H1 (cell line): ENCODE measurements around the gene SLC17A8. TPM values are rescaled to one million over a fixed set of nuclear protein-coding genes. Genes with fewer than 3 reads are reported as not detected.

ENCODE experiments used
- CTCF ChIA-PET: fragments of 300-600 bp; sonication (Branson Sonifier 250); formaldehyde crosslinking; loops from one replicate; lab custom pipeline; 2021; ENCODE audit not compliant: partially characterized antibody; lab: Charles Lee
- POLR2A ChIA-PET: fragments of 300-600 bp; sonication (Branson Sonifier 250); formaldehyde crosslinking; loops from one replicate; lab custom pipeline; 2021; ENCODE audit warnings: inconsistent platforms; ENCODE audit not compliant: partially characterized antibody; lab: Charles Lee
- DNase-seq, 2 experiments: peaks; one replicate each; pipeline versions ENCODE4 v3.0.0 to v3.0.0-alpha.2; 2010 to 2022; ENCODE audit warnings: low spot score in 2 of 2, low read depth in 1 of 2, mixed read lengths in 1 of 2
- FAIRE-seq: peaks from 2 replicates; lab custom pipeline; 2011; peaks lifted over from hg19 to GRCh38; lab: Jason Lieb, UNC
- H2AFZ ChIP-seq: 2 replicates; pipeline ENCODE4 v1.8.1; 2012; ENCODE audit warnings: low read length, inconsistent platforms
- H2AK5ac ChIP-seq: 2 replicates; pipeline ENCODE4 v1.6.1; 2013; ENCODE audit warnings: low read depth, low read length
- H2BK120ac ChIP-seq: replicated peaks from 2 replicates; pipeline ENCODE3; 2013; ENCODE audit warnings: low read depth, low read length, inconsistent platforms
- H2BK12ac ChIP-seq: 2 replicates; pipeline ENCODE4 v1.6.1; 2013; ENCODE audit warnings: low read depth, low read length
- H2BK15ac ChIP-seq: 2 replicates; pipeline ENCODE4 v1.6.1; 2013; ENCODE audit warnings: low read length
- H2BK20ac ChIP-seq: 2 replicates; pipeline ENCODE4 v1.6.1; 2013; ENCODE audit warnings: low read length
- H2BK5ac ChIP-seq: 2 replicates; pipeline ENCODE4 v1.6.1; 2013; ENCODE audit warnings: low read depth, low read length
- H3K14ac ChIP-seq: 2 replicates; pipeline ENCODE4 v1.6.1; 2013; ENCODE audit warnings: inconsistent platforms; ENCODE audit not compliant: insufficient read length
- H3K18ac ChIP-seq: 2 replicates; pipeline ENCODE4 v1.6.1; 2013; ENCODE audit warnings: low read length; ENCODE audit errors: extremely low read depth
- H3K23ac ChIP-seq: 2 replicates; pipeline ENCODE4 v1.6.1; 2013; ENCODE audit warnings: inconsistent platforms; ENCODE audit not compliant: insufficient read length
- H3K23me2 ChIP-seq: 2 replicates; pipeline ENCODE4 v1.6.1; 2013; ENCODE audit warnings: low read depth, low read length
- H3K27ac ChIP-seq: 2 replicates; pipeline ENCODE4 v1.6.1; 2011; ENCODE audit warnings: low read depth, low read length, inconsistent platforms
- H3K27me3 ChIP-seq, 4 experiments: replicated peaks in 1 of 4; 1 replicate in 1 of 4; 2 replicates in 3 of 4; pipeline versions ENCODE4 v1.6.1 to v1.8.1; 2011 to 2013; ENCODE audit warnings: low read length in 3 of 4, mild to moderate bottlenecking in 3 of 4, inconsistent platforms in 2 of 4, mixed read lengths in 2 of 4, moderate library complexity in 1 of 4; ENCODE audit not compliant: control insufficient read depth in 3 of 4, insufficient read depth in 3 of 4; ENCODE audit errors: extremely low read depth in 1 of 4
- H3K36me3 ChIP-seq, 4 experiments: 2 replicates each; pipeline versions ENCODE4 v1.6.1 to v1.8.1; 2011 to 2013; ENCODE audit warnings: mild to moderate bottlenecking in 4 of 4, low read length in 3 of 4, moderate library complexity in 2 of 4, control low read depth in 1 of 4, inconsistent platforms in 1 of 4; ENCODE audit not compliant: insufficient read depth in 4 of 4, control insufficient read depth in 2 of 4
- H3K4ac ChIP-seq: replicated peaks from 2 replicates; pipeline ENCODE3; 2013; ENCODE audit warnings: low read length, low read depth, mixed read lengths, inconsistent platforms; ENCODE audit not compliant: insufficient read length
- H3K4me1 ChIP-seq, 4 experiments: replicated peaks in 1 of 4; 1 replicate in 1 of 4; 2 replicates in 3 of 4; pipeline versions ENCODE4 v1.6.1 to v1.8.1; 2011 to 2013; ENCODE audit warnings: low read length in 3 of 4, inconsistent platforms in 2 of 4, mixed read lengths in 1 of 4; ENCODE audit not compliant: insufficient read depth in 4 of 4, control insufficient read depth in 3 of 4
- H3K4me2 ChIP-seq, 2 experiments: 2 replicates each; pipeline versions ENCODE4 v1.6.1 to v1.8.1; 2011 to 2013; ENCODE audit warnings: low read depth in 2 of 2, low read length in 2 of 2, control low read depth in 1 of 2, inconsistent platforms in 1 of 2, mild to moderate bottlenecking in 1 of 2; ENCODE audit not compliant: insufficient read depth in 1 of 2
- H3K4me3 ChIP-seq, 4 experiments: fragments of 200-600, 300-600 bp in 1 of 4; sonication (generic), shearing (Covaris generic), sonication (Bioruptor Twin) in 1 of 4; 2 replicates each; pipeline versions ENCODE4 v1.5.1 to v1.8.1; 2011 to 2016; ENCODE audit warnings: low read length in 4 of 4, low read depth in 3 of 4, control low read depth in 2 of 4, inconsistent platforms in 2 of 4, mild to moderate bottlenecking in 2 of 4, mixed read lengths in 1 of 4, moderate library complexity in 1 of 4; ENCODE audit not compliant: insufficient read depth in 2 of 4; ENCODE audit errors: extremely low read depth in 1 of 4
- H3K56ac ChIP-seq: replicated peaks from 2 replicates; pipeline ENCODE3; 2013; ENCODE audit warnings: low read depth, mild to moderate bottlenecking, mixed read lengths, low read length, inconsistent platforms; ENCODE audit not compliant: insufficient read length
- H3K79me1 ChIP-seq: 2 replicates; pipeline ENCODE4 v1.6.1; 2013; ENCODE audit warnings: low read depth, low read length, control low read depth
- H3K79me2 ChIP-seq, 2 experiments: 2 replicates each; pipeline versions ENCODE4 v1.6.1 to v1.8.1; 2012 to 2013; ENCODE audit warnings: low read length in 2 of 2, mild to moderate bottlenecking in 2 of 2, inconsistent platforms in 1 of 2; ENCODE audit not compliant: insufficient read depth in 2 of 2, control insufficient read depth in 1 of 2
- H3K9ac ChIP-seq, 4 experiments: replicated peaks in 1 of 4; 1 replicate in 1 of 4; 2 replicates in 3 of 4; pipeline versions ENCODE4 v1.6.1 to v1.8.1; 2011 to 2013; ENCODE audit warnings: low read depth in 3 of 4, low read length in 3 of 4, control low read depth in 2 of 4, mild to moderate bottlenecking in 2 of 4, moderate library complexity in 2 of 4, inconsistent platforms in 1 of 4; ENCODE audit errors: extremely low read depth in 1 of 4
- H3K9me3 ChIP-seq, 2 experiments: 2 replicates each; pipeline versions ENCODE4 v1.6.1 to v1.8.1; 2012 to 2013; ENCODE audit warnings: mild to moderate bottlenecking in 2 of 2, moderate library complexity in 2 of 2, control low read depth in 1 of 2, inconsistent platforms in 1 of 2, low read depth in 1 of 2, low read length in 1 of 2, mixed read lengths in 1 of 2; ENCODE audit not compliant: insufficient read depth in 2 of 2
- H4K20me1 ChIP-seq, 2 experiments: replicated peaks in 1 of 2; 2 replicates each; pipeline versions ENCODE3 to v1.8.1; 2011 to 2013; ENCODE audit warnings: inconsistent platforms in 2 of 2, low read length in 2 of 2, mild to moderate bottlenecking in 1 of 2; ENCODE audit not compliant: insufficient read depth in 2 of 2, control insufficient read depth in 1 of 2
- H4K5ac ChIP-seq: 2 replicates; pipeline ENCODE4 v1.6.1; 2013; ENCODE audit warnings: low read length, low read depth, mixed read lengths, inconsistent platforms; ENCODE audit not compliant: insufficient read length
- H4K8ac ChIP-seq: 2 replicates; pipeline ENCODE4 v1.8.0; 2013; ENCODE audit warnings: mild to moderate bottlenecking, moderate library complexity, low read length, inconsistent platforms; ENCODE audit not compliant: insufficient read depth; ENCODE audit errors: extremely low read depth
- H4K91ac ChIP-seq: replicated peaks from 2 replicates; pipeline ENCODE3; 2013; ENCODE audit warnings: low read length, mixed read lengths, inconsistent platforms; ENCODE audit not compliant: insufficient read length
- CBX5 ChIP-seq: fragments of 300-800, 300-1000 bp; sonication (generic); IDR thresholded peaks from 2 replicates; pipeline ENCODE4 v1.7.1; 2016; ENCODE audit warnings: antibody characterized with exemption, low read length, low read depth
- NANOG ChIP-seq: IDR thresholded peaks from 2 replicates; pipeline ENCODE4 v1.6.1; 2011; ENCODE audit warnings: low read length, low read depth, mild to moderate bottlenecking, inconsistent platforms; ENCODE audit not compliant: insufficient read depth, poor library complexity, severe bottlenecking
- SP4 ChIP-seq: IDR thresholded peaks from 2 replicates; pipeline ENCODE4 v1.6.1; 2012; ENCODE audit warnings: low read length, inconsistent platforms
- TAF1 ChIP-seq: IDR thresholded peaks from 2 replicates; pipeline ENCODE4 v1.6.1; 2011; ENCODE audit warnings: mild to moderate bottlenecking, low read depth, low read length
- TAF7 ChIP-seq: optimal IDR thresholded peaks from 2 replicates; pipeline ENCODE3; 2011; ENCODE audit warnings: low read depth, mild to moderate bottlenecking, inconsistent platforms, low read length, moderate library complexity, borderline replicate concordance
- WGBS, 2 experiments: shearing (Covaris generic) in 1 of 2; methylation state at CpG; one replicate each; pipeline versions ENCODE4 v1.1.6 to v1.1.7; 2013 to 2015; ENCODE audit warnings: low lambda C conversion rate in 2 of 2, mixed read lengths in 2 of 2, inconsistent platforms in 1 of 2, low coverage in 1 of 2, missing lambda C conversion rate in 1 of 2; ENCODE audit not compliant: insufficient replicate concordance in 2 of 2, insufficient coverage in 1 of 2, insufficient read length in 1 of 2; ENCODE audit errors: extremely low coverage in 1 of 2, missing lambda C conversion rate in 1 of 2; 5-methylcytosine and 5-hydroxymethylcytosine counted together
- polyA plus RNA-seq, 7 experiments: library from polyadenylated mRNA; depleted of rRNA in 3 of 7; stranded (reverse) in 5 of 7; unstranded in 2 of 7; fragments of >200 nt in 5 of 7; fragments of 200-250 nt in 2 of 7; gene quantifications; 1 replicate in 5 of 7; 2 replicates in 1 of 7; 4 replicates in 1 of 7; pipeline versions ENCODE4 v1.2.1 to v1.2.3, GENCODE V29; 2011 to 2013; ENCODE audit warnings: missing spikeins in 2 of 7, mixed read lengths in 2 of 7
- total RNA-seq: library from RNA; stranded (reverse); fragmentation: NEBNext Ultra II Directional; extraction: Animal tissue kit (Norgen Biotek cat#: 25700); gene quantifications from 2 replicates; pipeline ENCODE4 v1.2.1, GENCODE V29; 2021

SLC17A8 gene
- total and polyA plus RNA-seq, 2 of the 8 experiments (the other 6 are each of a cell fraction or from before 2014, with no cell fraction given), result 0.14 to 0.30 TPM

GRCh38 chr12:100426145-100426544 lies 69.3 kb downstream of the SLC17A8 start:
- H2BK20ac ChIP-seq, result no peak overlapping the region
- H3K23me2 ChIP-seq, result no peaks in the 10 kb centered on the region
- H3K9me3 ChIP-seq, result peaks cover 0 to 3% of the 10 kb centered on the region in 2 experiments; a peak in 2 of 4 replicates
- no peak overlapping the region for H4K8ac ChIP-seq
- no peak for TF ChIP-seq TAF1
- TF ChIP-seq NANOG, result no peak
- TF ChIP-seq TAF7, result no peak
- no peak for TF ChIP-seq SP4
- TF ChIP-seq CBX5, result no peak
- TF ChIP-seq, all 59 proteins: peak for 0
- POLR2A ChIA-PET, result interaction anchor here (0.6 to 0.8 kb wide), 2 partner anchors 21 to 105 kb away, joined by 3 to 6 read pairs; no protein-coding TSS in a partner anchor
- H2BK15ac ChIP-seq, result no peak overlapping the region
- no peaks in the 10 kb centered on the region for H3K79me2 ChIP-seq
- no peak overlapping the region for H2AK5ac ChIP-seq
- H3K27me3 ChIP-seq, result no peaks in the 10 kb centered on the region
- H4K91ac ChIP-seq, result no peak overlapping the region
- 60% methylated on average over 1 of the region's 1 CpG; no CpG with 5 or more reads in 1 of the 2 experiments for WGBS, 2 experiments
- no peak overlapping the region for H3K18ac ChIP-seq
- H4K20me1 ChIP-seq, result no peaks in the 10 kb centered on the region
- no peak overlapping the region for H2AFZ ChIP-seq
- no peak overlapping the region for H2BK120ac ChIP-seq
- H3K4me2 ChIP-seq, result no peak overlapping the region
- H3K14ac ChIP-seq, result no peak overlapping the region
- H3K4ac ChIP-seq, result no peak overlapping the region
- DNase-seq, result no peak
- H3K56ac ChIP-seq, result no peak overlapping the region
- H4K5ac ChIP-seq, result no peak overlapping the region
- no peak for FAIRE-seq
- H3K23ac ChIP-seq, result no peak overlapping the region
- H2BK12ac ChIP-seq, result no peak overlapping the region
- CTCF ChIA-PET, result interaction anchor here (0.5 to 3.0 kb wide), 4 partner anchors 21 to 403 kb away, joined by 3 to 17 read pairs (median 4); no protein-coding TSS in a partner anchor
- H3K4me1 ChIP-seq, result no peaks in the 10 kb centered on the region
- no peak overlapping the region for H3K4me3 ChIP-seq
- no peak overlapping the region for H3K27ac ChIP-seq
- no peak overlapping the region for H2BK5ac ChIP-seq
- H3K79me1 ChIP-seq, result no peaks in the 10 kb centered on the region
- no peaks in the 10 kb centered on the region for H3K36me3 ChIP-seq
- H3K9ac ChIP-seq, result no peak overlapping the region
